HepG2 (cell line): ENCODE data around the gene GPR152. TPM values are rescaled to one million over a fixed set of nuclear protein-coding genes. Genes with fewer than 3 reads are reported as not detected.

Experiments
- ATAC-seq: fragments of 200-7000 bp; cut with Tn5 transposase; 3 replicates; pipeline ENCODE4 v1.9.1; 2020; ENCODE audit warnings: mild to moderate bottlenecking, moderate library complexity
- BruUV-seq: library from RNA; stranded (reverse); fragments of 400-500 nt; replicated peaks from 2 replicates; lab custom pipeline; 2021; lab: Mats Ljungman, UMichigan
- CTCF ChIA-PET: fragments of 300-600 bp; formaldehyde crosslinking; extraction: SDS; loops from one replicate; lab custom pipeline; 2021; ENCODE audit warnings: low total read pairs, inconsistent platforms, low intra/inter-chr PET ratio; lab: Yijun Ruan, JAX
- POLR2A ChIA-PET: fragments of 350-600 bp; sonication (Branson Sonifier 250); formaldehyde crosslinking; loops from one replicate; lab custom pipeline; 2020; ENCODE audit warnings: antibody characterized with exemption, inconsistent platforms; lab: Yijun Ruan, JAX
- DNase-seq: peaks from one replicate; pipeline ENCODE4 v3.0.0-alpha.2; 2015; ENCODE audit warnings: low spot score
- FAIRE-seq: peaks from 3 replicates; lab custom pipeline; 2011; peaks lifted over from hg19 to GRCh38; lab: Jason Lieb, UNC
- H2AFZ ChIP-seq: one replicate; pipeline ENCODE4 v1.6.1; 2011; ENCODE audit warnings: low read length, inconsistent platforms
- H3K27ac ChIP-seq: fragments of 300-600 bp; 3 replicates; pipeline ENCODE4 v1.8.0; 2011; ENCODE audit warnings: mixed run types, mild to moderate bottlenecking, mixed read lengths, low read length, inconsistent platforms; ENCODE audit not compliant: insufficient read depth; ENCODE audit errors: extremely low read length
- H3K27me3 ChIP-seq, 2 experiments: fragments of 200-600 bp in 1 of 2; 2 replicates in 1 of 2; 3 replicates in 1 of 2; pipeline versions ENCODE4 v1.6.0 to v1.8.0; 2011; ENCODE audit warnings: low read length in 2 of 2, mild to moderate bottlenecking in 2 of 2, moderate library complexity in 2 of 2, inconsistent platforms in 1 of 2; ENCODE audit not compliant: insufficient read depth in 2 of 2, control insufficient read depth in 1 of 2
- H3K36me3 ChIP-seq, 2 experiments: fragments of 200-600 bp in 1 of 2; replicated peaks in 1 of 2; 2 replicates in 1 of 2; 3 replicates in 1 of 2; pipeline versions ENCODE4 v1.5.1 to v1.8.0; 2011; ENCODE audit warnings: low read length in 2 of 2, inconsistent platforms in 1 of 2; ENCODE audit not compliant: insufficient read depth in 2 of 2, control insufficient read depth in 1 of 2
- H3K4me1 ChIP-seq: 2 replicates; pipeline ENCODE4 v1.5.1; 2012; ENCODE audit warnings: low read length, inconsistent platforms; ENCODE audit not compliant: insufficient read depth
- H3K4me2 ChIP-seq: 2 replicates; pipeline ENCODE4 v1.6.0; 2011; ENCODE audit warnings: low read depth, low read length, inconsistent platforms
- H3K4me3 ChIP-seq, 3 experiments: fragments of 200-600 bp in 1 of 3; sonication (generic), shearing (Covaris generic) in 1 of 3; replicated peaks in 1 of 3; 2 replicates each; pipeline ENCODE4 v1.5.1; 2011 to 2016; ENCODE audit warnings: low read length in 3 of 3, inconsistent platforms in 2 of 3, low read depth in 2 of 3, mild to moderate bottlenecking in 2 of 3, control low read depth in 1 of 3, mixed read lengths in 1 of 3; ENCODE audit not compliant: insufficient read depth in 1 of 3
- H3K79me2 ChIP-seq: one replicate; pipeline ENCODE4 v1.6.1; 2011; ENCODE audit warnings: low read length, inconsistent platforms; ENCODE audit not compliant: insufficient read depth
- H3K9ac ChIP-seq: 2 replicates; pipeline ENCODE4 v1.6.0; 2011; ENCODE audit warnings: mild to moderate bottlenecking, low read depth, low read length, inconsistent platforms; ENCODE audit not compliant: insufficient read depth
- H3K9me3 ChIP-seq: 2 replicates; pipeline ENCODE4 v1.5.1; 2012; ENCODE audit warnings: mild to moderate bottlenecking, low read length
- H4K20me1 ChIP-seq: 2 replicates; pipeline ENCODE4 v1.6.0; 2011; ENCODE audit warnings: inconsistent platforms, mild to moderate bottlenecking, low read length, moderate library complexity; ENCODE audit not compliant: insufficient read depth
- BRCA1 ChIP-seq: sonication (generic); formaldehyde crosslinking; IDR thresholded peaks from 2 replicates; pipeline ENCODE4 v1.4.0; 2020; ENCODE audit warnings: missing genetic modification reagents
- CBFB ChIP-seq: sonication (generic); formaldehyde crosslinking; IDR thresholded peaks from 2 replicates; pipeline ENCODE4 v1.4.0; 2020; ENCODE audit warnings: missing genetic modification reagents
- DBP ChIP-seq: sonication (generic); formaldehyde crosslinking; IDR thresholded peaks from 2 replicates; pipeline ENCODE4 v1.4.0; 2020; ENCODE audit warnings: missing genetic modification reagents; ENCODE audit errors: not compliant biosample characterization
- GABPA ChIP-seq, 2 experiments: IDR thresholded peaks; 2 replicates each; pipeline ENCODE4 v1.6.1; 2011 to 2016; ENCODE audit warnings: low read depth in 2 of 2, low read length in 1 of 2, missing biosample characterization in 1 of 2, missing genetic modification characterization in 1 of 2
- GMEB1 ChIP-seq: sonication (generic); formaldehyde crosslinking; IDR thresholded peaks from 2 replicates; pipeline ENCODE4 v1.5.1; 2020; ENCODE audit warnings: missing genetic modification reagents, mild to moderate bottlenecking, borderline replicate concordance
- NFYC ChIP-seq: IDR thresholded peaks from 2 replicates; pipeline ENCODE4 v1.6.1; 2016; ENCODE audit warnings: missing genetic modification reagents, missing compliant biosample characterization
- RXRB ChIP-seq: IDR thresholded peaks from 2 replicates; pipeline ENCODE4 v1.6.1; 2016; ENCODE audit warnings: borderline replicate concordance, missing genetic modification reagents, missing compliant biosample characterization
- SATB2 ChIP-seq: sonication (generic); formaldehyde crosslinking; IDR thresholded peaks from 2 replicates; pipeline ENCODE4 v1.5.0; 2020; ENCODE audit warnings: missing genetic modification reagents
- SRSF1 ChIP-seq: fragments of 200-400 bp; formaldehyde crosslinking; optimal IDR thresholded peaks from 2 replicates; pipeline ENCODE3; 2017; ENCODE audit warnings: mild to moderate bottlenecking, low read depth, low read length, moderate library complexity
- TEAD2 ChIP-seq: sonication (generic); formaldehyde crosslinking; IDR thresholded peaks from 2 replicates; pipeline ENCODE4 v1.9.0; 2021; ENCODE audit warnings: missing genetic modification reagents
- XBP1 ChIP-seq: sonication (generic); formaldehyde crosslinking; IDR thresholded peaks from 2 replicates; pipeline ENCODE4 v1.5.0; 2020; ENCODE audit warnings: missing genetic modification reagents
- ZBTB21 ChIP-seq: sonication (generic); formaldehyde crosslinking; IDR thresholded peaks from 2 replicates; pipeline ENCODE4 v1.4.0; 2020; ENCODE audit warnings: missing genetic modification reagents
- ZNF234 ChIP-seq: sonication (generic); formaldehyde crosslinking; conservative IDR thresholded peaks from 2 replicates; pipeline ENCODE4 v1.5.1; 2020; ENCODE audit warnings: mild to moderate bottlenecking, missing genetic modification reagents
- ZNF33B ChIP-seq: sonication (generic); formaldehyde crosslinking; IDR thresholded peaks from 2 replicates; pipeline ENCODE4 v1.5.1; 2020; ENCODE audit warnings: mild to moderate bottlenecking, missing genetic modification reagents
- ZNF383 ChIP-seq: sonication (generic); formaldehyde crosslinking; IDR thresholded peaks from 2 replicates; pipeline ENCODE4 v1.4.0; 2020; ENCODE audit warnings: missing genetic modification reagents, mild to moderate bottlenecking, borderline replicate concordance
- ZNF777 ChIP-seq: sonication (generic); formaldehyde crosslinking; IDR thresholded peaks from 2 replicates; pipeline ENCODE4 v1.4.0; 2020; ENCODE audit warnings: missing genetic modification reagents
- ZNF850 ChIP-seq: sonication (generic); formaldehyde crosslinking; conservative IDR thresholded peaks from 2 replicates; pipeline ENCODE4 v1.9.0; 2021; ENCODE audit warnings: mild to moderate bottlenecking, missing genetic modification reagents
- WGBS: methylation state at CpG from one replicate; pipeline ENCODE4 v1.1.6; 2017; ENCODE audit warnings: low lambda C conversion rate; 5-methylcytosine and 5-hydroxymethylcytosine counted together
- in situ Hi-C: cut with HindIII; loops from 2 replicates; pipeline ENCODE4 v1.10.0; 2017; ENCODE audit warnings: low pct_unique_long_range_greater_than_20kb; ENCODE audit not compliant: extremely low pct_ligation_motif_present
- intact Hi-C: fragments of 100-400 bp; cut with micrococcal nuclease; formaldehyde crosslinking; loops from one replicate; pipeline ENCODE4 v1.10.0; 2022; ENCODE audit not compliant: unreplicated experiment
- polyA plus RNA-seq, 8 experiments: library from polyadenylated mRNA; depleted of rRNA in 3 of 8; stranded (reverse) in 7 of 8; unstranded in 1 of 8; fragments of >200 nt; fragmentation: Illumina TruSeq in 4 of 8; extraction: Trizol in 4 of 8; gene quantifications; 2 replicates each; pipeline versions ENCODE4 v1.2.1 to v1.2.3, GENCODE V29; 2011 to 2016; ENCODE audit warnings: low read depth in 4 of 8, missing spikeins in 1 of 8, mixed read lengths in 1 of 8; ENCODE audit not compliant: insufficient read depth in 1 of 8
- total RNA-seq, 5 experiments: library from RNA; depleted of rRNA; stranded (reverse); fragments of >200 nt; fragmentation: Illumina TruSeq; extraction: Trizol; gene quantifications; 2 replicates each; pipeline ENCODE4 v1.2.3, GENCODE V29; 2016; ENCODE audit warnings: low read depth in 1 of 5
- TF ChIP-seq, protein P1 (sequence below): sonication (generic); formaldehyde crosslinking; IDR thresholded peaks from 2 replicates; pipeline ENCODE4 v1.4.0; 2020; ENCODE audit warnings: missing genetic modification reagents, borderline replicate concordance
- TF ChIP-seq, protein P2 (sequence below): sonication (generic); formaldehyde crosslinking; IDR thresholded peaks from 2 replicates; pipeline ENCODE4 v1.4.0; 2020; ENCODE audit warnings: mild to moderate bottlenecking, missing genetic modification reagents

The GPR152 gene
- total and polyA plus RNA-seq, 2 of the 13 experiments (the other 11 are each of a cell fraction or from before 2014, with no cell fraction given), result not detected

DNA sequence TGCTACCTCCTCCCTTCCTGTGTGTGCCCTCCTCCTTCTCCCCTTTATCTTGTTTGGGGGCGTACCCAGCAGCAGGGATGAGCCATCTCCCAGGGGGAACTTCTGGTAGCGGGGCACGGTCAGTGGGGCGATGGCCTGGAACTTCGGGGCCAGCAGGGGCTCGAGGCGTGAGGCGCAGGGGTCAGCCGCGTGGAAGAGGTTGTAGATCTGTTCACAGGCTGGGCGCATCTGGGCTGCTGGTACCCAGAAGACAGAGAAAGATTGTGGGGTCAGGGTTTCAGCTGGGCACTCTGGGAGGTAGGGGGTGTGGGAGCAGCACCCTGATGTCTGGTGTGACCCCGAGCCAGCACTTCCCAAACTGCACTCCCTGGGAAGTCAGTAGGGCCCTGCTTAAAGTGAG lies 43.6 kb upstream of the GPR152 start:
- no peaks in the 10 kb centered on the region for H3K79me2 ChIP-seq
- no peak overlapping the region for H2AFZ ChIP-seq
- H3K4me1 ChIP-seq, result no peaks in the 10 kb centered on the region
- FAIRE-seq, result no peak
- TF ChIP-seq ZNF383 (CRISPR knock-in tag), result no peak
- TF ChIP-seq ZNF850, result no peak
- TF ChIP-seq ZNF33B (CRISPR knock-in tag), result no peak
- no peak for TF ChIP-seq XBP1
- no peak for TF ChIP-seq RXRB (CRISPR knock-in tag)
- TF ChIP-seq, protein P1, sequence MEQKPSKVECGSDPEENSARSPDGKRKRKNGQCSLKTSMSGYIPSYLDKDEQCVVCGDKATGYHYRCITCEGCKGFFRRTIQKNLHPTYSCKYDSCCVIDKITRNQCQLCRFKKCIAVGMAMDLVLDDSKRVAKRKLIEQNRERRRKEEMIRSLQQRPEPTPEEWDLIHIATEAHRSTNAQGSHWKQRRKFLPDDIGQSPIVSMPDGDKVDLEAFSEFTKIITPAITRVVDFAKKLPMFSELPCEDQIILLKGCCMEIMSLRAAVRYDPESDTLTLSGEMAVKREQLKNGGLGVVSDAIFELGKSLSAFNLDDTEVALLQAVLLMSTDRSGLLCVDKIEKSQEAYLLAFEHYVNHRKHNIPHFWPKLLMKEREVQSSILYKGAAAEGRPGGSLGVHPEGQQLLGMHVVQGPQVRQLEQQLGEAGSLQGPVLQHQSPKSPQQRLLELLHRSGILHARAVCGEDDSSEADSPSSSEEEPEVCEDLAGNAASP (CRISPR knock-in tag), result no peak
- TF ChIP-seq SRSF1, result no peak
- no peak for TF ChIP-seq ZNF777 (CRISPR knock-in tag)
- no peak for TF ChIP-seq NFYC (CRISPR knock-in tag)
- TF ChIP-seq BRCA1 (CRISPR knock-in tag), result no peak
- TF ChIP-seq, protein P2, sequence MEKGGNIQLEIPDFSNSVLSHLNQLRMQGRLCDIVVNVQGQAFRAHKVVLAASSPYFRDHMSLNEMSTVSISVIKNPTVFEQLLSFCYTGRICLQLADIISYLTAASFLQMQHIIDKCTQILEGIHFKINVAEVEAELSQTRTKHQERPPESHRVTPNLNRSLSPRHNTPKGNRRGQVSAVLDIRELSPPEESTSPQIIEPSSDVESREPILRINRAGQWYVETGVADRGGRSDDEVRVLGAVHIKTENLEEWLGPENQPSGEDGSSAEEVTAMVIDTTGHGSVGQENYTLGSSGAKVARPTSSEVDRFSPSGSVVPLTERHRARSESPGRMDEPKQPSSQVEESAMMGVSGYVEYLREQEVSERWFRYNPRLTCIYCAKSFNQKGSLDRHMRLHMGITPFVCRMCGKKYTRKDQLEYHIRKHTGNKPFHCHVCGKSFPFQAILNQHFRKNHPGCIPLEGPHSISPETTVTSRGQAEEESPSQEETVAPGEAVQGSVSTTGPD, result no peak
- TF ChIP-seq CBFB, result no peak
- no peak for TF ChIP-seq ZNF234 (CRISPR knock-in tag)
- no peak for TF ChIP-seq SATB2 (CRISPR knock-in tag)
- TF ChIP-seq DBP (CRISPR knock-in tag), result no peak
- no peak for TF ChIP-seq GMEB1
- TF ChIP-seq ZBTB21 (CRISPR knock-in tag), result no peak
- TF ChIP-seq GABPA (IDR thresholded peaks at IDR 0.05; ENCODE audit: low read depth, low read length), result no peak
- no peak for TF ChIP-seq GABPA (CRISPR knock-in tag; IDR thresholded peaks at IDR 0.05; ENCODE audit: low read depth)
- no peak for TF ChIP-seq TEAD2 (CRISPR knock-in tag)
- TF ChIP-seq, all 625 proteins: peak for 0
- H3K9me3 ChIP-seq, result no peaks in the 10 kb centered on the region
- H3K4me2 ChIP-seq, result no peak overlapping the region
- DNase-seq (no peak), ATAC-seq (no peak)
- peaks cover 1 to 3% of the 10 kb centered on the region in 2 experiments; a peak in 2 of 5 replicates for H3K36me3 ChIP-seq
- no peaks in the 10 kb centered on the region for H4K20me1 ChIP-seq
- intact Hi-C loops, result no loop called here
- H3K27ac ChIP-seq, result no peak overlapping the region
- H3K27me3 ChIP-seq, result no peaks in the 10 kb centered on the region
- H3K9ac ChIP-seq, result no peak overlapping the region
- BruUV-seq, result no TSS peak
- in situ Hi-C loops, result no loop called here
- ChIA-PET POLR2A (no interaction called here), CTCF (no interaction called here)
- 98% methylated on average over 10 of the region's 12 CpGs for WGBS
- H3K4me3 ChIP-seq, result no peak overlapping the region
